HFFc6 (cell line): Measurements from ENCODE around the gene AFF1. TPM values are rescaled to one million over a fixed set of nuclear protein-coding genes. Genes with fewer than 3 reads are reported as not detected.

ENCODE experiments used
- DNase-seq: peaks from one replicate; pipeline ENCODE4 v3.0.0-alpha.2; 2018
- H3K27ac Mint-ChIP-seq: 2 replicates; pipeline ENCODE4 v1.8.0; 2020; ENCODE audit warnings: mild to moderate bottlenecking, mixed read lengths
- H3K27me3 Mint-ChIP-seq: 2 replicates; pipeline ENCODE4 v1.8.0; 2021; ENCODE audit warnings: mild to moderate bottlenecking, moderate library complexity, mixed read lengths; ENCODE audit not compliant: insufficient read depth
- H3K36me3 Mint-ChIP-seq: 2 replicates; pipeline ENCODE4 v1.8.0; 2021; ENCODE audit warnings: low read depth, mixed read lengths
- H3K4me1 Mint-ChIP-seq: 2 replicates; pipeline ENCODE4 v1.8.0; 2020; ENCODE audit warnings: low read depth, mixed read lengths
- H3K4me3 Mint-ChIP-seq: 2 replicates; pipeline ENCODE4 v1.8.0; 2020; ENCODE audit warnings: mild to moderate bottlenecking, moderate library complexity, mixed read lengths
- H3K9me3 Mint-ChIP-seq: 2 replicates; pipeline ENCODE4 v1.8.0; 2020; ENCODE audit warnings: mild to moderate bottlenecking, mixed read lengths
- CTCF ChIP-seq: fragments of 200-600 bp; sonication (generic); IDR thresholded peaks from 2 replicates; pipeline ENCODE4 v1.5.0; 2021; ENCODE audit warnings: antibody characterized with exemption, mild to moderate bottlenecking
- long read RNA-seq: library from polyadenylated mRNA; unstranded; transcript quantifications from one replicate; pipeline ENCODE4 v2.0.0, GENCODE V29; 2019
- total RNA-seq, 6 experiments: library from RNA; stranded (reverse); fragmentation: NEBNext Ultra II Directional; extraction: Animal tissue kit (Norgen Biotek cat#: 25700); gene quantifications; 2 replicates in 1 of 6; 3 replicates in 5 of 6; pipeline ENCODE4 v1.2.3, GENCODE V29; 2021

Gene AFF1
- total RNA-seq = 10 to 100 TPM; 28.3 to 43.6 (median 32.8) TPM
- long read RNA-seq, partial matches to known transcripts = 0 of 10 reads
- long read RNA-seq, other reads (novel, unspliced or antisense) = 10 of 10 reads

- H3K27me3 Mint-ChIP-seq = peaks cover 3% of the 10 kb centered on the region
- H3K36me3 Mint-ChIP-seq = no peaks in the 10 kb centered on the region; the same call in 1 of the 2 replicates
- peaks cover 51% of the 10 kb centered on the region for H3K4me1 Mint-ChIP-seq
- TF ChIP-seq CTCF = peak; percentile 75
- peak; percentile 91 for DNase-seq
- peak within 1 kb of the TSS; percentile 92 for H3K4me3 Mint-ChIP-seq
- H3K27ac Mint-ChIP-seq = peak within 1 kb of the TSS; percentile 94
- H3K9me3 Mint-ChIP-seq = no peaks in the 10 kb centered on the region
Observed at GRCh38 chr4:86934771-86935565, at the start of gene AFF1. AFF1 (plus strand) TSS chr4:86935011; CDS start chr4:86948534, 13,523 bp downstream.

- Mint-ChIP-seq H3K27ac (peak overlapping the region; percentile 88), H3K4me3 (peak overlapping the region; percentile 91)
Observed at GRCh38 chr4:86890790-86891189, 44.0 kb upstream of the AFF1 start.

GRCh38 chr4:86891762-86892635, 42.8 kb upstream of the AFF1 start, which contains the start of gene C4orf36:
C4orf36 (minus strand) TSS chr4:86892422; CDS start chr4:86891520, 902 bp downstream.
- Mint-ChIP-seq H3K9me3 (no peaks in the 10 kb centered on the region), H3K27me3 (no peaks in the 10 kb centered on the region; the same call in 1 of the 2 replicates), H3K36me3 (peaks cover 5% of the 10 kb centered on the region), H3K4me1 (peaks cover 35% of the 10 kb centered on the region), H3K4me3 (peak within 1 kb of the TSS; percentile 91), H3K27ac (peak within 1 kb of the TSS; percentile 90)
- peak; percentile 41 for DNase-seq
- no peak for TF ChIP-seq CTCF

More at GRCh38 chr4:86890790-86891189, 44.0 kb upstream of the AFF1 start:
- no peak for TF ChIP-seq CTCF
- no peaks in the 10 kb centered on the region for H3K9me3 Mint-ChIP-seq
- peaks cover 35% of the 10 kb centered on the region for H3K4me1 Mint-ChIP-seq
- DNase-seq = no peak
- peaks cover 5% of the 10 kb centered on the region for H3K36me3 Mint-ChIP-seq
- H3K27me3 Mint-ChIP-seq = no peaks in the 10 kb centered on the region; the same call in 1 of the 2 replicates

GRCh38 chr4:86892636-86892960, 42.2 kb upstream of the AFF1 start:
- Mint-ChIP-seq H3K27ac (peak overlapping the region; percentile 90), H3K36me3 (peaks cover 5% of the 10 kb centered on the region), H3K9me3 (no peaks in the 10 kb centered on the region), H3K4me3 (peak overlapping the region; percentile 90), H3K4me1 (peaks cover 35% of the 10 kb centered on the region), H3K27me3 (no peaks in the 10 kb centered on the region; the same call in 1 of the 2 replicates)
- TF ChIP-seq CTCF = no peak
- peak; percentile 15 for DNase-seq

GRCh38 chr4:86893136-86893535, 41.7 kb upstream of the AFF1 start:
- peak overlapping the region; percentile 90 for H3K4me3 Mint-ChIP-seq
- no peak for TF ChIP-seq CTCF
- DNase-seq = no peak
- H3K27ac Mint-ChIP-seq = peak overlapping the region; percentile 90
- peaks cover 5% of the 10 kb centered on the region for H3K36me3 Mint-ChIP-seq
- no peaks in the 10 kb centered on the region for H3K9me3 Mint-ChIP-seq
- no peaks in the 10 kb centered on the region; the same call in 1 of the 2 replicates for H3K27me3 Mint-ChIP-seq
- H3K4me1 Mint-ChIP-seq = peaks cover 35% of the 10 kb centered on the region
